ENCODE measurements around the gene NUP210L. TPM values are rescaled to one million over a fixed set of nuclear protein-coding genes. Genes with fewer than 3 reads are reported as not detected.

Gene NUP210L
- total and polyA plus RNA-seq, 2 experiments from 2014 or later, result 0.10 TPM; not detected in 1

GRCh38 chr1:153946622-153947241 lies 208.1 kb downstream of the NUP210L start, which contains the start of gene DENND4B (continued):
- no peak for TF ChIP-seq ZNF462 (CRISPR knock-in tag; IDR thresholded peaks at IDR 0.05)

GRCh38 chr1:153945795-153946621 lies 208.9 kb downstream of the NUP210L start:
- Mint-ChIP-seq H3K36me3 (ENCODE audit: low read depth) (peaks cover 46% of the 10 kb centered on the region), H3K9me3 (no peaks in the 10 kb centered on the region; the same call in 2 of the 3 replicates), H3K4me1 (peaks cover 18% of the 10 kb centered on the region), H3K27ac (no peak overlapping the region; the same call in 1 of the 2 replicates), H3K27me3 (ENCODE audit: insufficient read depth, low read depth, poor library complexity) (peaks cover 17% of the 10 kb centered on the region), H3K4me3 (peak overlapping the region; percentile 87)
- DNase-seq (ENCODE audit: low spot score) (peak; percentile 62), ATAC-seq (peak; percentile 49)
- Histone ChIP-seq H4K20me1 (replicated peaks; ENCODE audit: insufficient read depth) (0 out of 2 replicates have a peak, but pooled peaks cover 10% of the 10 kb centered on the region), H3K9me2 (ENCODE audit: insufficient read depth) (no peaks in the 10 kb centered on the region), H3K27ac (ENCODE audit: low read depth) (no peak overlapping the region), H3K79me2 (replicated peaks; ENCODE audit: insufficient read depth) (peaks cover 20% of the 10 kb centered on the region), H3K4me3 (peak overlapping the region; percentile 95), H3K27me3 (ENCODE audit: insufficient read depth) (no peaks in the 10 kb centered on the region), H3K36me3 (ENCODE audit: insufficient read depth) (peaks cover 14% of the 10 kb centered on the region; the same call in 1 of the 2 replicates), H3F3A (replicated peaks; ENCODE audit: low read depth) (peaks cover 5% of the 10 kb centered on the region; the same call in 1 of the 2 replicates), H3K4me2 (peak overlapping the region; percentile 99), H2AFZ (peak overlapping the region; percentile 72), H3K4me1 (ENCODE audit: insufficient read depth) (peaks cover 10% of the 10 kb centered on the region; the same call in 1 of the 2 replicates)
- no peak for TF ChIP-seq EZH2phosphoT487 (IDR thresholded peaks at IDR 0.05; ENCODE audit: unreplicated experiment)
- TF ChIP-seq CTCF (conservative IDR thresholded peaks at IDR 0.05; ENCODE audit: low read depth in 2 of 2), result no peak
- TF ChIP-seq POLR2AphosphoS5 (IDR thresholded peaks at IDR 0.05; ENCODE audit: low read depth), result 0 out of 2 replicates have a peak, but pooled peaks have one; percentile 29
- no peak for TF ChIP-seq CREB1 (CRISPR knock-in tag; IDR thresholded peaks at IDR 0.05; ENCODE audit: low read depth)
- no peak for TF ChIP-seq NANOG (IDR thresholded peaks at IDR 0.05; ENCODE audit: borderline replicate concordance)
- no peak for TF ChIP-seq EZH2 (IDR thresholded peaks at IDR 0.05; ENCODE audit: low read depth, unreplicated experiment)
- TF ChIP-seq JUNB (IDR thresholded peaks at IDR 0.05; ENCODE audit: unreplicated experiment), result no peak
- TF ChIP-seq ETS1 (IDR thresholded peaks at IDR 0.05), result 0 out of 2 replicates have a peak, but pooled peaks have one; percentile 3
- TF ChIP-seq ZNF114 (CRISPR knock-in tag; IDR thresholded peaks at IDR 0.05), result no peak
